ENCODE data around the gene AKAP13. TPM values are rescaled to one million over a fixed set of nuclear protein-coding genes. Genes with fewer than 3 reads are reported as not detected.

Gene AKAP13
- total RNA-seq, 1 experiment from 2014 or later: 75.3 TPM

GRCh38 chr15:85500060-85500708 is 119.8 kb downstream of the AKAP13 start:
- H3K27ac ChIP-seq: peak overlapping the region; percentile 69
- DNase-seq: no peak

GRCh38 chr15:85500729-85501128 is 120.3 kb downstream of the AKAP13 start:
- DNase-seq: peak; percentile 84 to 92
- no peaks in the 10 kb centered on the region for H3K36me3 ChIP-seq
- H3K4me3 ChIP-seq: no peak overlapping the region
- peaks cover 49% of the 10 kb centered on the region for H3K4me1 ChIP-seq
- peak overlapping the region; percentile 69 for H3K27ac ChIP-seq
- H3K9me3 ChIP-seq (replicated peaks): no peaks in the 10 kb centered on the region
- no peaks in the 10 kb centered on the region for H3K27me3 ChIP-seq

More at GRCh38 chr15:85500060-85500708, 119.8 kb downstream of the AKAP13 start:
- Histone ChIP-seq H3K9me3 (replicated peaks) (no peaks in the 10 kb centered on the region), H3K4me3 (no peak overlapping the region), H3K4me1 (peaks cover 49% of the 10 kb centered on the region), H3K36me3 (no peaks in the 10 kb centered on the region), H3K27me3 (no peaks in the 10 kb centered on the region)

- Histone ChIP-seq H3K9me3 (replicated peaks) (no peaks in the 10 kb centered on the region), H3K27ac (peak overlapping the region; percentile 69), H3K36me3 (no peaks in the 10 kb centered on the region), H3K4me1 (peaks cover 44% of the 10 kb centered on the region), H3K27me3 (no peaks in the 10 kb centered on the region), H3K4me3 (no peak overlapping the region)
- DNase-seq: no peak
Measured at GRCh38 chr15:85501574-85501973, 121.2 kb downstream of the AKAP13 start.

GRCh38 chr15:85503151-85503799 is 122.9 kb downstream of the AKAP13 start:
- Histone ChIP-seq H3K36me3 (no peaks in the 10 kb centered on the region), H3K27ac (no peak overlapping the region), H3K4me1 (peaks cover 38% of the 10 kb centered on the region), H3K4me3 (no peak overlapping the region), H3K27me3 (no peaks in the 10 kb centered on the region), H3K9me3 (replicated peaks) (no peaks in the 10 kb centered on the region)
- no peak for DNase-seq

- no peaks in the 10 kb centered on the region for H3K9me3 ChIP-seq (replicated peaks)
- peaks cover 24% of the 10 kb centered on the region for H3K4me1 ChIP-seq
- H3K36me3 ChIP-seq: no peaks in the 10 kb centered on the region
- H3K27ac ChIP-seq: no peak overlapping the region
- no peaks in the 10 kb centered on the region for H3K27me3 ChIP-seq
- DNase-seq: peak; percentile 49 to 74
- H3K4me3 ChIP-seq: no peak overlapping the region
Measured at GRCh38 chr15:85504749-85505676, 124.6 kb downstream of the AKAP13 start.

- Histone ChIP-seq H3K27me3 (no peaks in the 10 kb centered on the region), H3K27ac (no peak overlapping the region), H3K4me1 (peaks cover 4% of the 10 kb centered on the region; the same call in 1 of the 2 replicates), H3K4me3 (no peak overlapping the region), H3K36me3 (no peaks in the 10 kb centered on the region), H3K9me3 (replicated peaks) (no peaks in the 10 kb centered on the region)
- no peak for DNase-seq
Measured at GRCh38 chr15:85507114-85507513, 126.7 kb downstream of the AKAP13 start.

- 0 out of 2 replicates have a peak, but pooled peaks cover under 1% of the 10 kb centered on the region for H3K4me1 ChIP-seq
- H3K27ac ChIP-seq: no peak overlapping the region
- H3K27me3 ChIP-seq: no peaks in the 10 kb centered on the region
- no peaks in the 10 kb centered on the region for H3K9me3 ChIP-seq (replicated peaks)
- no peak for DNase-seq
- no peak overlapping the region for H3K4me3 ChIP-seq
- no peaks in the 10 kb centered on the region for H3K36me3 ChIP-seq
Measured at GRCh38 chr15:85509973-85510372, 129.6 kb downstream of the AKAP13 start.

- Histone ChIP-seq H3K36me3 (peaks cover 6% of the 10 kb centered on the region; the same call in 1 of the 2 replicates), H3K9me3 (replicated peaks) (no peaks in the 10 kb centered on the region), H3K4me1 (no peaks in the 10 kb centered on the region), H3K27ac (no peak overlapping the region), H3K4me3 (no peak overlapping the region), H3K27me3 (no peaks in the 10 kb centered on the region)
- DNase-seq: no peak
Measured at GRCh38 chr15:85514413-85514812, 134.0 kb downstream of the AKAP13 start.

GRCh38 chr15:85515212-85515611 is 134.8 kb downstream of the AKAP13 start:
- Histone ChIP-seq H3K27ac (no peak overlapping the region), H3K36me3 (peaks cover 6% of the 10 kb centered on the region; the same call in 1 of the 2 replicates), H3K4me1 (no peaks in the 10 kb centered on the region), H3K27me3 (no peaks in the 10 kb centered on the region), H3K4me3 (no peak overlapping the region), H3K9me3 (replicated peaks) (no peaks in the 10 kb centered on the region)
- no peak for DNase-seq

GRCh38 chr15:85517086-85517485 is 136.7 kb downstream of the AKAP13 start:
- H3K36me3 ChIP-seq: peaks cover 8% of the 10 kb centered on the region
- no peaks in the 10 kb centered on the region for H3K27me3 ChIP-seq
- H3K27ac ChIP-seq: no peak overlapping the region
- DNase-seq: no peak
- no peak overlapping the region for H3K4me3 ChIP-seq
- H3K4me1 ChIP-seq: no peaks in the 10 kb centered on the region
- no peaks in the 10 kb centered on the region for H3K9me3 ChIP-seq (replicated peaks)

- H3K9me3 ChIP-seq (replicated peaks): no peaks in the 10 kb centered on the region
- H3K4me1 ChIP-seq: no peaks in the 10 kb centered on the region
- H3K4me3 ChIP-seq: no peak overlapping the region
- no peaks in the 10 kb centered on the region for H3K27me3 ChIP-seq
- no peak for DNase-seq
- H3K27ac ChIP-seq: no peak overlapping the region
- H3K36me3 ChIP-seq: peaks cover 12% of the 10 kb centered on the region
Measured at GRCh38 chr15:85518979-85519761, 138.8 kb downstream of the AKAP13 start.

- DNase-seq: no peak
- Histone ChIP-seq H3K36me3 (peaks cover 12% of the 10 kb centered on the region), H3K4me3 (no peak overlapping the region), H3K9me3 (replicated peaks) (no peaks in the 10 kb centered on the region), H3K27me3 (no peaks in the 10 kb centered on the region), H3K4me1 (no peaks in the 10 kb centered on the region), H3K27ac (no peak overlapping the region)
Measured at GRCh38 chr15:85520650-85521049, 140.2 kb downstream of the AKAP13 start.

- Histone ChIP-seq H3K36me3 (peaks cover 9% of the 10 kb centered on the region; the same call in 1 of the 2 replicates), H3K27me3 (no peaks in the 10 kb centered on the region), H3K27ac (no peak overlapping the region)
Measured at GRCh38 chr15:85523530-85523929, 143.1 kb downstream of the AKAP13 start.

GRCh38 chr15:85525755-85526154 is 145.4 kb downstream of the AKAP13 start:
- Histone ChIP-seq H3K9me3 (replicated peaks) (no peaks in the 10 kb centered on the region), H3K36me3 (peaks cover 12% of the 10 kb centered on the region; the same call in 1 of the 2 replicates), H3K4me3 (no peak overlapping the region), H3K4me1 (peaks cover 3% of the 10 kb centered on the region; the same call in 1 of the 2 replicates), H3K27ac (no peak overlapping the region), H3K27me3 (no peaks in the 10 kb centered on the region)
- no peak for DNase-seq

More at GRCh38 chr15:85523530-85523929, 143.1 kb downstream of the AKAP13 start:
- H3K4me3 ChIP-seq: no peak overlapping the region
- DNase-seq: no peak
- peaks cover 3% of the 10 kb centered on the region; the same call in 1 of the 2 replicates for H3K4me1 ChIP-seq
- H3K9me3 ChIP-seq (replicated peaks): no peaks in the 10 kb centered on the region

Measured in SJCRH30 (cell line).